Activated CD8-positive, alpha-beta T cell treated with anti-CD3 and anti-CD28 coated beads, Interleukin-2, amount 10 ng/mL, durations not matched to agents 7 days and 5 days (primary cell): Measurements from ENCODE around the gene NR1D1. TPM values are rescaled to one million over a fixed set of nuclear protein-coding genes. Genes with fewer than 3 reads are reported as not detected.

Experiments
- ATAC-seq: fragments of 150-1000 bp; cut with Tn5 transposase; one replicate; pipeline ENCODE4 v1.10.0; 2021; ENCODE audit warnings: moderate library complexity
- CTCF ChIA-PET: fragments of 350-600 bp; sonication (Branson Sonifier 250); formaldehyde crosslinking; loops from one replicate; lab custom pipeline; 2021; ENCODE audit warnings: antibody characterized with exemption; lab: Charles Lee
- POLR2A ChIA-PET: fragments of 350-600 bp; sonication (Branson Sonifier 250); formaldehyde crosslinking; loops from one replicate; lab custom pipeline; 2021; ENCODE audit warnings: antibody characterized with exemption; lab: Charles Lee
- DNase-seq: peaks from one replicate; pipeline ENCODE4 v3.0.0-alpha.2; 2020
- H3K27ac Mint-ChIP-seq: one replicate; pipeline ENCODE4 v1.8.0; 2021; ENCODE audit warnings: mild to moderate bottlenecking, mixed read lengths
- H3K27me3 Mint-ChIP-seq: one replicate; pipeline ENCODE4 v1.8.0; 2021; ENCODE audit warnings: low read depth, mixed read lengths
- H3K36me3 Mint-ChIP-seq: one replicate; pipeline ENCODE4 v1.8.0; 2021; ENCODE audit warnings: low read depth, mixed read lengths
- H3K4me1 Mint-ChIP-seq: one replicate; pipeline ENCODE4 v1.8.0; 2021; ENCODE audit warnings: low read depth, mixed read lengths
- H3K4me3 Mint-ChIP-seq: one replicate; pipeline ENCODE4 v1.8.0; 2021; ENCODE audit warnings: mild to moderate bottlenecking, mixed read lengths
- H3K9me3 Mint-ChIP-seq: one replicate; pipeline ENCODE4 v1.8.0; 2022; ENCODE audit warnings: mixed read lengths; ENCODE audit not compliant: insufficient read depth
- total RNA-seq, 2 experiments: library from RNA; stranded (reverse); gene quantifications; one replicate each; pipeline ENCODE4 v1.2.3, GENCODE V29; 2021

Gene NR1D1
- total RNA-seq, 2 experiments from 2014 or later, result 4.1 to 4.9 TPM

- peak overlapping the region; percentile 21 for H3K27ac Mint-ChIP-seq
Observed at GRCh38 chr17:40087049-40087794, 13.2 kb downstream of the NR1D1 start.

DNA sequence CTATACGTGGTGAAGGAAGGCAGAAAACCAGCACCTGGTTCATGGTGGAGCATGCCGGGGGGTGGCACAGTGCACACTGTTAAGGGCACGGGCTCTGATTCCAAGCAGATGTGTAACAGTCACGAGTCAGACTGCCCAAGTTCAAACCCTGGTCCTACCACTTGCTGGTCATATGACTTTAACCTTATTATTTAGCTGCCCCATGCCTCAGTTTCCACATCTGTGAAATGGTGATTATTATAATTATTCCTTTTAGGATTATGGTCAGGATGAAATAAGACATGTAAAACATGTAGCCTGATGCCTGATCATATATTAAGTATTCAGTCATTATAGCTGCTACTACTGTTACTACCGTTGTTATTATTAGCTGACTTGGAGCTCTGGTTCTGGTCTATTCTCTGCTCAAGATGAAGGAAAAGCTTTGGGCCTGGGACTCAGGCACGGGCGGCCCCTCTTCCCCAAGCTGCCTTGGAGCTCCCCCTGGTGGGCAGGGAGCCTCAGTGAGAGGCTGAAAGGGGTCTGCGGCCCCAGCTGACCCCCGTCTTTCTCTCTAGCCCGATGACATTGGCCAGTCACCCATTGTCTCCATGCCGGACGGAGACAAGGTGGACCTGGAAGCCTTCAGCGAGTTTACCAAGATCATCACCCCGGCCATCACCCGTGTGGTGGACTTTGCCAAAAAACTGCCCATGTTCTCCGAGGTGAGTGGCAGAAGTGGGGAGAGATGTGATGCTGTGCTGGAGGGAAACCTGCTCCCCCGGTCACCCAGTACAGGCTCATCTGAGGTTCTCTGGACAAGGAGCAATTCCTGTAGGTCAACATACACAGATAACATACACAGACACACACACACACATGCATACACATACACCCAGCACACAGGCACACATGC is 14.0 kb downstream of the NR1D1 start:
- ATAC-seq, result peak; percentile 48
- POLR2A ChIA-PET, result interaction anchor here (1.3 kb wide), 1 partner anchor 17 kb away, joined by 5 read pairs; no protein-coding TSS in a partner anchor

More at GRCh38 chr17:40087049-40087794, 13.2 kb downstream of the NR1D1 start:
- no peaks in the 10 kb centered on the region for H3K27me3 Mint-ChIP-seq
- no peaks in the 10 kb centered on the region for H3K9me3 Mint-ChIP-seq
- no peak overlapping the region for H3K4me3 Mint-ChIP-seq
- no peak for DNase-seq
- ChIA-PET POLR2A (no interaction called here), CTCF (interaction anchor here (0.6 to 4.2 kb wide), 19 partner anchors 9 to 98 kb away, joined by 3 to 75 read pairs (median 7); partner anchors contain the start of genes CSF3, MED24 and THRA)
- no peak for ATAC-seq
- no peaks in the 10 kb centered on the region for H3K4me1 Mint-ChIP-seq
- no peaks in the 10 kb centered on the region for H3K36me3 Mint-ChIP-seq

GRCh38 chr17:40084477-40084876 is 15.9 kb downstream of the NR1D1 start:
- Mint-ChIP-seq H3K36me3 (no peaks in the 10 kb centered on the region), H3K27ac (no peak overlapping the region), H3K27me3 (no peaks in the 10 kb centered on the region), H3K9me3 (no peaks in the 10 kb centered on the region), H3K4me1 (no peaks in the 10 kb centered on the region), H3K4me3 (no peak overlapping the region)
- DNase-seq, result no peak
- ChIA-PET CTCF (interaction anchor here (0.6 to 4.2 kb wide), 5 partner anchors 10 to 44 kb away, joined by 3 to 75 read pairs (median 5); no protein-coding TSS in a partner anchor), POLR2A (no interaction called here)
- ATAC-seq, result no peak

More for the DNA sequence above, 14.0 kb downstream of the NR1D1 start:
- H3K4me1 Mint-ChIP-seq, result no peaks in the 10 kb centered on the region
- no peak overlapping the region for H3K27ac Mint-ChIP-seq
- DNase-seq, result peak; percentile 60
- no peaks in the 10 kb centered on the region for H3K9me3 Mint-ChIP-seq
- CTCF ChIA-PET, result interaction anchor here (0.6 to 4.2 kb wide), 29 partner anchors 8 to 158 kb away, joined by 3 to 75 read pairs (median 5); partner anchors contain the start of genes CSF3, MED24 and THRA
- no peak overlapping the region for H3K4me3 Mint-ChIP-seq
- H3K36me3 Mint-ChIP-seq, result no peaks in the 10 kb centered on the region
- no peaks in the 10 kb centered on the region for H3K27me3 Mint-ChIP-seq

- POLR2A ChIA-PET, result interaction anchor here (1.2 kb wide), 1 partner anchor 25 kb away, joined by 4 read pairs; the partner anchor contains the start of gene MED24
- no peak overlapping the region for H3K4me3 Mint-ChIP-seq
- peaks cover 12% of the 10 kb centered on the region for H3K4me1 Mint-ChIP-seq
- DNase-seq (no peak), ATAC-seq (no peak)
- no peaks in the 10 kb centered on the region for H3K9me3 Mint-ChIP-seq
- H3K36me3 Mint-ChIP-seq, result no peaks in the 10 kb centered on the region
- no peak overlapping the region for H3K27ac Mint-ChIP-seq
- CTCF ChIA-PET, result no interaction called here
- no peaks in the 10 kb centered on the region for H3K27me3 Mint-ChIP-seq
Observed at GRCh38 chr17:40079545-40079944, 20.8 kb downstream of the NR1D1 start.

DNA sequence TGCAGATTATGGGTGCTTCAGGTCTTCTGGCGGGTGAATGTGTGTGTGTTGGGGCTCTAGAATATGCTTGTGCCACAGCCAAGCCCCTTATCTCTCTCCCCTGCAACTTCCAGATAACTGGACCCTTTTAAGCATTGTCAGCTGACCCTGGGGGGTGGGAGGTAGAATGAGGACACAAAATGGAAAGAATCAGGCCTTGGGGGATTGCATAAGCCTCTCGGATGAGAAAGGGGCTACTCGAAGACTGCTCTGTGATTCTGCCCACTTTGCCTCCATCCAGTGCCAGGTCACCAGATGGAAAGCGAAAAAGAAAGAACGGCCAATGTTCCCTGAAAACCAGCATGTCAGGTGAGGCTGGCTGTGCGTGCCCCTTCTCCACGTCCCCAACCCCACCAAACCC is 23.8 kb downstream of the NR1D1 start:
- CTCF ChIA-PET, result interaction anchor here (0.9 to 5.5 kb wide), 20 partner anchors 8 to 443 kb away, joined by 3 to 90 read pairs (median 10); partner anchors contain the start of genes CSF3 and THRA
- no peaks in the 10 kb centered on the region for H3K27me3 Mint-ChIP-seq
- no peak overlapping the region for H3K4me3 Mint-ChIP-seq
- DNase-seq (no peak), ATAC-seq (no peak)
- POLR2A ChIA-PET, result interaction anchor here (0.9 to 2.0 kb wide), 2 partner anchors 11 to 14 kb away, joined by 4 to 5 read pairs; no protein-coding TSS in a partner anchor
- H3K9me3 Mint-ChIP-seq, result no peaks in the 10 kb centered on the region
- H3K27ac Mint-ChIP-seq, result no peak overlapping the region
- H3K36me3 Mint-ChIP-seq, result no peaks in the 10 kb centered on the region
- H3K4me1 Mint-ChIP-seq, result peaks cover 12% of the 10 kb centered on the region

DNA sequence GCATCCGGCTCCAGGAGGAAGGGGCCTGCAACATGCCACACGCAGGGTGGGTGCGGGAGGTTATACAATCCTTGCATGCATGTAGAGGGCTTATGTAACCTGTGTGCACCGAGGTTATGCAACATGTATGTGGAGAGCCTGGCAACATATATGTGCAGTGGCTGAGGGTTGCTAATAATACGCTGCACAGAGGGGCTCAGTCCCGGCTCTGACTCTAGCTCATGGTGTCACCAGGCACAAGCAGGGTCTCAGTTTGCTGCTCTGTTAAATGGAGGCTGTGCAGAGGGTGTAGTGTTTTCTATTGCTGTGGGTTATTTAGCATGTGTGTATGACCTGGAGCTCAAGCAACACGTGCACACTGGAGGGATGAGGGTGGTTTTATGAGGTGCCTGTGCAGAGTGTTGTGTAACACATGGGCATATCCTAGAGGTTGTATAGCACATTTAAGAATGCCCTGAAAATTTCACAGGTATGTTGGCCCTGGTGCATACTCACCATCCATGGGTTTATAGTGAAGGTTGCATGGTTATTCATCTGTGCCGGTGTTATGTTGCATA is 24.4 kb downstream of the NR1D1 start:
- CTCF ChIA-PET, result interaction anchor here (0.6 to 5.5 kb wide), 39 partner anchors 9 to 1971 kb away, joined by 3 to 90 read pairs (median 6); partner anchors contain the start of genes CSF3, MED24, NR1D1 and THRA
- Mint-ChIP-seq H3K27me3 (no peaks in the 10 kb centered on the region), H3K4me1 (peaks cover 12% of the 10 kb centered on the region), H3K36me3 (no peaks in the 10 kb centered on the region), H3K4me3 (no peak overlapping the region), H3K9me3 (no peaks in the 10 kb centered on the region), H3K27ac (peak overlapping the region; percentile 71)
- POLR2A ChIA-PET, result interaction anchor here (0.8 to 2.0 kb wide), 3 partner anchors 11 to 19 kb away, joined by 4 to 5 read pairs (median 5); no protein-coding TSS in a partner anchor
- ATAC-seq (no peak), DNase-seq (no peak)

DNA sequence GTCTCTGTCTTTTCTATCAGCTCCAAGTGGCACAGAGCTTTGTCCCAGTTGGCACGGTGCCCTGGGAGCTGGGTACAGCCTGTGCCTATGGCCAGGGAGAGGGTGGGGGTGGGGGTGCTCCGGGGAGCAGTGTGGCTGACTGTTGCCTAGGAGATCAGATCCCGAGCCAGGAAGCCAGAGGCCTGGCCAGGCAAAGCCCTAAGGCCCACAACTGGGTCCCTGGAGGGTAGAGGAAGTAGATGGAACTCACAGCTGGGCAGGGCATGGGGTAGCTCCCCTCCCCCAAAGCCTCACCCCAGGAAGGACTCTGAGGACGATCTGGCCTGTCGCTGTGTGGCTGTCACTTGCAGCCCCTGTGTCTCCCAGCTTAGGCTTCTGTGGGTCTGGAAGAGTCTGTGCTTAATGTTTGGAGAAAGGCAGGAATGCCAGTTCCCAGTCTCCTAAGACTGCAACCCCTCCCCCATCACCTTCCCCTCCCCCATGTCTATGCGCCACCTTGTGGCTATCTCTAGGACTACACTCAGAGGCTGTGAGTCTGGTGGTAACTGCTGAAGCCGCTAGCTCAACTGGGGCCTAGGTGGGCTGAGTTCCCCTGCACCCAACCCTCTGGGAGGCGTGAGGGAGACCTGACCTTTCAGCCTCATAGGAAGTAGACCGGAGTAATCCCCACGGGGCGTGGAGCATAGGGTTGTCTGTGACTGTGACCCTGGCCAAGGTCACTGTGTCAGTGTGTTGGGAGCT is 25.0 kb downstream of the NR1D1 start:
- POLR2A ChIA-PET, result interaction anchor here (0.6 to 2.0 kb wide), 4 partner anchors 10 to 291 kb away, joined by 3 to 5 read pairs (median 4); no protein-coding TSS in a partner anchor
- Mint-ChIP-seq H3K36me3 (no peaks in the 10 kb centered on the region), H3K27ac (peak overlapping the region; percentile 71), H3K9me3 (no peaks in the 10 kb centered on the region), H3K4me1 (peaks cover 19% of the 10 kb centered on the region), H3K4me3 (no peak overlapping the region), H3K27me3 (no peaks in the 10 kb centered on the region)
- CTCF ChIA-PET, result interaction anchor here (0.6 to 5.5 kb wide), 42 partner anchors 9 to 1971 kb away, joined by 3 to 90 read pairs (median 5); partner anchors contain the start of genes CSF3, MED24, NR1D1 and THRA
- peak; percentile 83 for ATAC-seq
- peak; percentile 75 for DNase-seq

DNA sequence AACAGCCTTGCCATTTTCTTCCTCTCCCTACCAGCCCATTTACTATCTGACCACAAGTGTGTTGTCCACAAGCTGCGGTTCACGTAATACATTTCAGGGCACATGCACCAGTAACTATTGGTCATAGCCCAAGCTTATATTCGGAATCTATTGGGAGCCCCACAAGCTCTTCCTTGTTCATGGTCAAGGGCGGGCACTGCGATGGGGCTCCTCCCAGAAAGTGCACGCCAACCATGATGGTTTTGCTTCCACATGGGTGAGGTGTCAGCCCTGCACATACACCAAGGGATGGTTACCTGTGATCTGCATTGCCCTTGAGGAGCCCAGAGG is 25.6 kb downstream of the NR1D1 start:
- H3K36me3 Mint-ChIP-seq, result no peaks in the 10 kb centered on the region
- H3K9me3 Mint-ChIP-seq, result no peaks in the 10 kb centered on the region
- ChIA-PET POLR2A (no interaction called here), CTCF (interaction anchor here (0.7 to 5.5 kb wide), 23 partner anchors 9 to 212 kb away, joined by 3 to 90 read pairs (median 8); partner anchors contain the start of genes CSF3, MED24, NR1D1 and THRA)
- no peak for DNase-seq
- H3K27me3 Mint-ChIP-seq, result no peaks in the 10 kb centered on the region
- H3K4me1 Mint-ChIP-seq, result peaks cover 24% of the 10 kb centered on the region
- no peak overlapping the region for H3K27ac Mint-ChIP-seq
- ATAC-seq, result no peak
- no peak overlapping the region for H3K4me3 Mint-ChIP-seq

GRCh38 chr17:40074175-40074512 is 26.2 kb downstream of the NR1D1 start:
- Mint-ChIP-seq H3K27me3 (no peaks in the 10 kb centered on the region), H3K4me3 (no peak overlapping the region), H3K36me3 (no peaks in the 10 kb centered on the region), H3K9me3 (no peaks in the 10 kb centered on the region), H3K4me1 (peaks cover 31% of the 10 kb centered on the region), H3K27ac (no peak overlapping the region)
- no peak for ATAC-seq
- ChIA-PET POLR2A (interaction anchor here (0.6 kb wide), 1 partner anchor 121 kb away, joined by 3 read pairs; no protein-coding TSS in a partner anchor), CTCF (interaction anchor here (0.6 to 5.5 kb wide), 13 partner anchors 9 to 60 kb away, joined by 3 to 90 read pairs (median 15); partner anchors contain the start of genes CSF3, MED24, NR1D1 and THRA)
- no peak for DNase-seq

GRCh38 chr17:40073454-40074174 is 26.8 kb downstream of the NR1D1 start:
- H3K27me3 Mint-ChIP-seq, result no peaks in the 10 kb centered on the region
- H3K9me3 Mint-ChIP-seq, result no peaks in the 10 kb centered on the region
- POLR2A ChIA-PET, result interaction anchor here (0.6 to 1.4 kb wide), 2 partner anchors 19 to 121 kb away, joined by 3 to 5 read pairs; partner anchors contain the start of gene MED24
- ATAC-seq (no peak), DNase-seq (no peak)
- H3K36me3 Mint-ChIP-seq, result no peaks in the 10 kb centered on the region
- no peak overlapping the region for H3K27ac Mint-ChIP-seq
- CTCF ChIA-PET, result interaction anchor here (0.6 to 5.5 kb wide), 10 partner anchors 8 to 66 kb away, joined by 3 to 90 read pairs (median 28); partner anchors contain the start of genes CSF3, MED24, NR1D1 and THRA
- no peak overlapping the region for H3K4me3 Mint-ChIP-seq
- peaks cover 36% of the 10 kb centered on the region for H3K4me1 Mint-ChIP-seq
